ENCODE data around the gene HINT1.

Gene HINT1

DNA sequence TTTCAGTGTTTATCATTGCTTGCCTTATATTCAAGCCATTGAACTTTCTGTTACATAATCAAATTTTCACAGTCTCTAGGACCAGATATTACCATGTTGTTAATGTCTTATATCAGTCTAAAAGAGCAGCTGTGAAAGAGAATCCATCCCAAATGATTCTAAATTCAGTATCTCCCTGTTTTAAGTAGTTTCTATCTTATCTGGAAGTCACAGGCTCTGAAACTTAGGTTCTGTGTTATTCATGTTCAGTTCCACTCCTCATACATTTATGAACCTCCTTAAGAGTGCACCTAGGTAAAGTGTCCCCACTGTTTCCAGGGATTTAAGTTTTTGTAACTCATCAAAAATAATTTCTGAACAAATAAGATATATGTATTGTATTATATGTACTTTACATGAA, 15.4 kb upstream of the HINT1 start:
- TF ChIP-seq, protein P1, sequence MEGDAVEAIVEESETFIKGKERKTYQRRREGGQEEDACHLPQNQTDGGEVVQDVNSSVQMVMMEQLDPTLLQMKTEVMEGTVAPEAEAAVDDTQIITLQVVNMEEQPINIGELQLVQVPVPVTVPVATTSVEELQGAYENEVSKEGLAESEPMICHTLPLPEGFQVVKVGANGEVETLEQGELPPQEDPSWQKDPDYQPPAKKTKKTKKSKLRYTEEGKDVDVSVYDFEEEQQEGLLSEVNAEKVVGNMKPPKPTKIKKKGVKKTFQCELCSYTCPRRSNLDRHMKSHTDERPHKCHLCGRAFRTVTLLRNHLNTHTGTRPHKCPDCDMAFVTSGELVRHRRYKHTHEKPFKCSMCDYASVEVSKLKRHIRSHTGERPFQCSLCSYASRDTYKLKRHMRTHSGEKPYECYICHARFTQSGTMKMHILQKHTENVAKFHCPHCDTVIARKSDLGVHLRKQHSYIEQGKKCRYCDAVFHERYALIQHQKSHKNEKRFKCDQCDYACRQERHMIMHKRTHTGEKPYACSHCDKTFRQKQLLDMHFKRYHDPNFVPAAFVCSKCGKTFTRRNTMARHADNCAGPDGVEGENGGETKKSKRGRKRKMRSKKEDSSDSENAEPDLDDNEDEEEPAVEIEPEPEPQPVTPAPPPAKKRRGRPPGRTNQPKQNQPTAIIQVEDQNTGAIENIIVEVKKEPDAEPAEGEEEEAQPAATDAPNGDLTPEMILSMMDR (IDR thresholded peaks at IDR 0.05; ENCODE audit: low read length, missing control alignments): no peak
- no peak for DNase-seq (ENCODE audit: low read depth)
- H3K4me3 ChIP-seq (replicated peaks; ENCODE audit: low read depth, low read length): no peak overlapping the region

DNA sequence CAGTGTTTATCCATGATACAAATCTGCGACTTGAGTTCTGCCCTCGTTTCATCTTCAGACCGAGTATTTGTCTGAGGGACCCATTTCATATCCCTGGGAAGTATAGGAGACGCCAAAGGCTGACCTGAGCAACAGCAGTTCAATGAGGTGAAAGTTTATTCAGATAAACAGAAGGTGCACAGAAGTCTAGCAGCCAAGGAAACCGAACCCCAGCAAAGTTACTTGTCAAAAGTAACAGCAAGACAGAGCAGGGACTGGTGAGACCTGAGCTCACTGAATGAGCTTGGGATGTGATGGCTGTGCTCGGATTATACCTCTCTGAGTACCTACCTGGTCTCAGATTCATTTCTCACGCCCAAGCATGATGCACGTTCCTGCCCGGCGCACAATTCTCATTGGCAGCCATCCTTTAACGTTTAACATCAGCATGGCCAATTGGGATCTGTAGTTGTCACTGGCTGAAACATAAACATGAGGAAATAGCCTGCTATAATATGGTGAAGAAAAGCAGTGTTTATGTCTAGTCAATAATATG, 6.3 kb upstream of the HINT1 start:
- TF ChIP-seq, protein P1 (IDR thresholded peaks at IDR 0.05; ENCODE audit: low read length, missing control alignments): no peak
- DNase-seq (ENCODE audit: low read depth): no peak

DNA sequence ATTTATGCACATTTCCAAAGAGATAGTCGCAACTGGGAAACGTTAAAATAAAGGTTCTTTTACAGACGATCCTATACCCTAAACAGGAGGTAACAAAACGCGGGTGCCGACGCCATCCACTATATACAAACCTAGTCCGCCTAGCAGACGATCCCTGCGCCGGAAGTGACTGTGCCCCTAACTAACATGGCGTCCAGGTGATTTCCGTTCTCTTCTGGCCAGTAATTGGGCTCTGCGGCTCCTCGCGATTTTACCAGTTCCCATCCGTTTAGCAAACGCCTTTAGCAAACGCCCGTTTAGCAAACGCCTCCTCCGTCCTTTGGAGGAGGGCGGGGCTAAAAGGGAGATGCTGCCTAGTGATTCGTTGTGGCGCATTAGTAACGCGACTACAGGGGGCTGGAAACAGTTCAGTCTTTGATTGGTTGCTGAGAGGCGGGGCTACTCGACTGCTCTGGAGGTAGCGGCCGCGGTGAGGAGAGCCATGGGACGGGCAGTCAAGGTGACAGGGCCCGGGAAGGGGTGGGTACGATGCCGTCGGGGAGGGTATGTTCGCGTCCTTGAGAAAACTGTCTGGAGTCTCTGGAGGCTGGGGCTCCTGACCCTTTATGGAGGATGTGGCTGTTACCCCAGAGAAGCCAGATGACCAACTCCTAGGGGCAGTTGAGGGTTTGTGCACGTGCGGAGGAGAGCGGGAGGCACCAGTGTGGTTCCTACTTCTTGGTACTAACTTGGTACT, 5.7 kb upstream of the HINT1 start, which contains the start of gene LYRM7:
Gene LYRM7 (plus strand): TSS at position 405 of the 736 bp plus-strand sequence. CDS start 77 bp downstream, at position 482.
- peak; percentile 99 for DNase-seq (ENCODE audit: low read depth)
- peak within 1 kb of the TSS; percentile 82 for H3K4me3 ChIP-seq (replicated peaks; ENCODE audit: low read depth, low read length)
- TF ChIP-seq, protein P1 (IDR thresholded peaks at IDR 0.05; ENCODE audit: low read length, missing control alignments): no peak

More for the DNA sequence above, 6.3 kb upstream of the HINT1 start:
- H3K4me3 ChIP-seq (replicated peaks; ENCODE audit: low read depth, low read length): peak overlapping the region; percentile 82

DNA sequence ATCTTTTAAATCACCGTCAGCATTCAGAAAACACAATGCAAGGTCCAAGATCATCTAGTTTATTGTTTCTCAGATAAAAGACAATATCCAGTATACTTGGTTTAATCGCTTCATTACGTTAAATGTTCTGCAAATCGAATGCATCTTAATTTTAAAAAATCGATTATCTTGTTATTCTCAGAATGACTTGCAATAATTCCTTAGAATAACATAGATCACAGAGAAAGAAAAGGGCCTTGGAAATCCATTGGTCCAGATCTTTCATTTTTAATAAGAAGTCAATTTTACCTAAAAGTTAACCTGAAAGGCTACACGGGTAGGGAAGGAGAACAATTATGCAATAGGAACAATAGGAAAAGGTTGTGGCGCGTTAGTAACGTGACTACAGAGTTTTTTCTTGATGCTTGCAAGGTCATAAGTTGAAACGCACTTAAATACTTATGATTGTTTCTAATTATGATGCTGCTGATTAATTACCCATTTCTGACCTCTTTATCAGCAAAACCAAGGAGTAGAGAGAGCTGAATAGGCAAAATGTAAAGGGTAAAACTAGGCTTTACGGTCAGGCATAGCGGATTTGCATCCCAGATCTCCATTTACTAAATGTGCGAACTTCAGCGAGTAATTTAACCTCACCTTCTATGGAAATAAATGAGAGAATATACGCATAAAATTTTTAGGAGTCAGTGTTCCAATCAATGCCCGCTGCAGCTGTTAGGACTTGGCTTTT, 4.9 kb upstream of the HINT1 start:
- H3K4me3 ChIP-seq (replicated peaks; ENCODE audit: low read depth, low read length): peak overlapping the region; percentile 82

DNA sequence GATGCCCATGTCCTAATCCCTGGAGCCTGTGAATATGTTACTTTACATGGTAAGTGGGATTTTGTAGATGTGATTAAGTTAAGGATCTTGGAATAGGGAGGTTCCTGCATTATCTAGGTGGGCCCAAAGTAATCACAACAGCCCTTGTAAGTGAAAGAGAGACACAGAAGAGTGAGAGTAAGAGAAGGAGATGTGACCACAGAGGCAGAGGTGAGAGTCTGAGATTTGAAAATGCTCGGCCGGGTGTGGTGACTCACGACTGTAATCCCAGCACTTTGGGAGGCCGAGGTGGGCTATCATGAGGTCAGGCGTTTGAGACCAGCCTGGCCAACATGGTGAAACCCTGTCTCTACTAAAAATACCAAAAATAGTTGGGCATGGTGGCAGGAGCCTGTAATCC, 2.6 kb upstream of the HINT1 start:
- no peak for DNase-seq (ENCODE audit: low read depth)
- TF ChIP-seq, protein P1 (IDR thresholded peaks at IDR 0.05; ENCODE audit: low read length, missing control alignments): no peak
- no peak overlapping the region for H3K4me3 ChIP-seq (replicated peaks; ENCODE audit: low read depth, low read length)

More for the DNA sequence above, 4.9 kb upstream of the HINT1 start:
- TF ChIP-seq, protein P1 (IDR thresholded peaks at IDR 0.05; ENCODE audit: low read length, missing control alignments): no peak
- peak; percentile 10 for DNase-seq (ENCODE audit: low read depth)

DNA sequence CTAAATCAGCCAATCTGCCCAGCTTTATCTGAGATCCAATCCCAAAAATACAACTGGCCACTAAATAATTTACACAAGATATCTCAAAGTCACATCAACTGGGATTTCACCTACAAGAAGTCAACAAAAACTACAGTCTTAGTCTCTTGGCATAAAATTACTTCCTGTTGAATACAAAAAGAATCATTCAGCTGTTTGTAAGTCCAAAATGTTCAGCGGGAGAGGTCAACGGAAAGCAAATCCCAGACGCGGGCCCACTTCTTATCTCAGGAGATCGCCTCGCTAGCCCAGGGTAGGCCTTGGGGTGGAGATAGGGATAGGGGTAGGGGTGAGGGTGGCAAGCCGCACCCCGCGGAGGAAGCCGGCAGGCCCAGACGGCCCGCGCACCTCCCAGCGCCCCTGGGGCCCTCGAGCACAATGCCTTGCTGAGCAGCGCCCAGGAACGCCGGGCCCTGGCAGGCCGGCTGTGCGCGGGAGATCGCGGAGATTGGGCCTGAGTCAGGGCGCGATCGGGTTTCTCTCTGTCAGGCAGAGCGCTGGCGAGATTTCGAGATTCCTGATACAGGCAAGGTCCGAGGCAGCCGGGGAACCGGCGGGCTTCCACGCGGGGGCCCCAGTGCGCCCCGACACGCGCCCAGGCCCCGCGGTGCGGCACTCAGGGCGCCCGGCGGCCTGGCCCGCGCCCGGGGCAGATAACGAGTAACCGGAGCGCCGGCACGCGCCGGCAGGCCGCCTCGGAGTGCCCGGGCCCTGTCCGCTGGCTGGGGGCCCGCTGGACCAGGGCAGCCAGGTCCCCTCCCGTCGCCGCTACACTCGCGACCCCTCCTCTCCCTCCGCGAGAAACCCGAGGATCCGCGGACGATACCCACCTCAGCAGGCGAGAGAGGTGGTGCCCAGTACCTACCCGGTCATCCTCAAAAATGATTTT, 601 bp downstream of the HINT1 start:
- DNase-seq (ENCODE audit: low read depth): peak; percentile 64
- TF ChIP-seq, protein P1 (IDR thresholded peaks at IDR 0.05; ENCODE audit: low read length, missing control alignments): no peak
- peak overlapping the region; percentile 96 for H3K4me3 ChIP-seq (replicated peaks; ENCODE audit: low read depth, low read length)
